Ovary (tissue), 9 donors: ENCODE measurements around the gene CDK6. TPM values are rescaled to one million over a fixed set of nuclear protein-coding genes. Genes with fewer than 3 reads are reported as not detected.

ENCODE experiments used
- DNase-seq, 5 donors: peaks; one replicate each; pipeline ENCODE4 v3.0.0-alpha.2; 2019 to 2020
- H3K27ac ChIP-seq, 2 donors: fragments of 200-600 bp; one replicate each; pipeline versions ENCODE4 v1.5.1 to v1.8.0; 2019 to 2022
- H3K27me3 ChIP-seq: fragments of 200-600 bp; one replicate; pipeline ENCODE4 v1.8.0; 2022
- H3K36me3 ChIP-seq: fragments of 200-600 bp; sonication (generic); one replicate; pipeline ENCODE4 v1.5.1; 2019
- H3K4me1 ChIP-seq: one replicate; pipeline ENCODE4 v1.8.1; 2013; ENCODE audit warnings: mild to moderate bottlenecking, moderate library complexity; ENCODE audit not compliant: insufficient read depth
- H3K4me3 ChIP-seq: fragments of 200-600 bp; sonication (generic); one replicate; pipeline ENCODE4 v1.5.1; 2017
- H3K9me3 ChIP-seq, 2 donors: fragments of 200-600 bp in 1 of 2; sonication (generic) in 1 of 2; one replicate each; pipeline versions ENCODE4 v1.5.1 to v1.8.1; 2013 to 2019; ENCODE audit warnings: mild to moderate bottlenecking in 1 of 2, moderate library complexity in 1 of 2
- CTCF ChIP-seq, 3 donors: fragments of 450-650 bp in 2 of 3; fragments of 200-600 bp in 1 of 3; IDR thresholded peaks; one replicate each; pipeline versions ENCODE4 v1.5.1 to v1.8.0; 2016 to 2022; ENCODE audit warnings: antibody characterized with exemption in 3 of 3, mild to moderate bottlenecking in 1 of 3
- EP300 ChIP-seq: sonication (generic); formaldehyde crosslinking; IDR thresholded peaks from one replicate; pipeline ENCODE4 v1.6.1; 2017; ENCODE audit warnings: antibody characterized with exemption
- POLR2A ChIP-seq: fragments of 450-650 bp; IDR thresholded peaks from one replicate; pipeline ENCODE4 v1.6.1; 2017; ENCODE audit warnings: antibody characterized with exemption, mild to moderate bottlenecking, moderate library complexity
- WGBS, 3 donors: extraction: QIAGEN DNeasy Blood & Tissue Kit in 1 of 3; methylation state at CpG; one replicate each; pipeline versions ENCODE4 v1.1.5 to v1.1.7; 2013 to 2017; 5-methylcytosine and 5-hydroxymethylcytosine counted together
- intact Hi-C, 4 donors: fragments of 100-400 bp; cut with DNase I; formaldehyde crosslinking; loops; one replicate each; pipeline versions ENCODE4 v1.11.0 to v1.15.1; 2022 to 2023
- polyA plus RNA-seq, 2 donors: library from polyadenylated mRNA; stranded (reverse); fragments of 200-250 nt in 1 of 2; fragments of 350-450 nt in 1 of 2; fragmentation: Illumina TruSeq in 1 of 2; extraction: RNeasy Lipid Tissue Mini Kit (QIAGEN cat#74804) in 1 of 2; gene quantifications; one replicate each; pipeline ENCODE4 v1.2.3, GENCODE V29; 2013 to 2014
- total RNA-seq, 7 donors: library from RNA; depleted of rRNA in 2 of 7; stranded (reverse); fragments of >200 nt in 2 of 7; fragmentation: NEBNext Ultra II Directional in 3 of 7; extraction: Animal tissue kit (Norgen Biotek cat#: 25700) in 3 of 7; gene quantifications; one replicate each; pipeline versions ENCODE4 v1.1.0 to v1.2.4, GENCODE V29; 2016 to 2023
- donor health status: DM: no; HTN: no; CAD: no; lungs with moderate emphysema.
- donor health status: DM: no; HTN: no; CAD: no.
- donor health status: Bipolar disorder and iron deficiency.
- donor health status: DM: yes; HTN: yes; CAD: no.
- donor health status: DM: no; HTN: no; CAD: no.
- donor health status: DM: yes; HTN: yes; CAD: no.

The CDK6 gene
- total and polyA plus RNA-seq, 9 donors, result 1.8 to 20.4 (median 11.2) TPM

GRCh38 chr7:92678291-92678920, 158.0 kb downstream of the CDK6 start:
- intact Hi-C loops, result no loop called here
- WGBS, 3 donors, result 79 to 93% (median 83%) methylated on average over 3 of the region's 3 CpGs
- Histone ChIP-seq H3K9me3 (no peaks in the 10 kb centered on the region), H3K36me3 (no peaks in the 10 kb centered on the region), H3K4me3 (no peak overlapping the region), H3K27ac (no peak overlapping the region), H3K4me1 (peaks cover 3% of the 10 kb centered on the region), H3K27me3 (peaks cover 3% of the 10 kb centered on the region)
- no peak for TF ChIP-seq EP300
- TF ChIP-seq CTCF (IDR thresholded peaks at IDR 0.05), result no peak
- TF ChIP-seq POLR2A, result no peak
- no peak for DNase-seq

GRCh38 chr7:92674379-92674778, 162.0 kb downstream of the CDK6 start:
- intact Hi-C loops, result no loop called here

GRCh38 chr7:92671505-92672169, 164.7 kb downstream of the CDK6 start:
- Histone ChIP-seq H3K27ac (no peak overlapping the region), H3K4me1 (no peaks in the 10 kb centered on the region), H3K36me3 (no peaks in the 10 kb centered on the region), H3K27me3 (peaks cover 3% of the 10 kb centered on the region), H3K9me3 (no peaks in the 10 kb centered on the region), H3K4me3 (no peak overlapping the region)
- TF ChIP-seq CTCF (IDR thresholded peaks at IDR 0.05) (no peak), POLR2A (no peak), EP300 (no peak)
- DNase-seq, result no peak
- intact Hi-C loops, result no loop called here
- WGBS, 3 donors, result 93 to 96% (median 93%) methylated on average over 6 of the region's 6 CpGs

More at GRCh38 chr7:92674379-92674778, 162.0 kb downstream of the CDK6 start:
- no peak overlapping the region for H3K4me3 ChIP-seq
- no peak for DNase-seq
- no peaks in the 10 kb centered on the region for H3K4me1 ChIP-seq
- peaks cover 3% of the 10 kb centered on the region for H3K27me3 ChIP-seq
- H3K36me3 ChIP-seq, result no peaks in the 10 kb centered on the region
- no peaks in the 10 kb centered on the region for H3K9me3 ChIP-seq
- TF ChIP-seq EP300 (no peak), POLR2A (no peak), CTCF (IDR thresholded peaks at IDR 0.05) (no peak)
- H3K27ac ChIP-seq, result no peak overlapping the region

- Histone ChIP-seq H3K36me3 (no peaks in the 10 kb centered on the region), H3K9me3 (no peaks in the 10 kb centered on the region), H3K4me3 (no peak overlapping the region), H3K27me3 (peaks cover 3% of the 10 kb centered on the region), H3K27ac (no peak overlapping the region), H3K4me1 (no peaks in the 10 kb centered on the region)
- DNase-seq, result no peak
- intact Hi-C loops, result no loop called here
- TF ChIP-seq EP300 (no peak), POLR2A (no peak), CTCF (IDR thresholded peaks at IDR 0.05) (no peak)
- WGBS, 3 donors, result 89 to 96% (median 95%) methylated on average over 2 of the region's 2 CpGs
These were observed 166.0 kb downstream of the CDK6 start for GRCh38 chr7:92670204-92670851.
